ENCODE results near the gene CRYL1. TPM values are rescaled to one million over a fixed set of nuclear protein-coding genes. Genes with fewer than 3 reads are reported as not detected.

Gene CRYL1
- total RNA-seq, 1 experiment from 2014 or later: 3.0 TPM

GRCh38 chr13:20566468-20566897, 40.8 kb upstream of the CRYL1 start:
- peak overlapping the region; percentile 91 for H3K4me3 ChIP-seq (ENCODE audit: low read length)
- DNase-seq: no peak
- H3K36me3 ChIP-seq (ENCODE audit: insufficient read depth, low read length): no peaks in the 10 kb centered on the region; the same call in 1 of the 2 replicates
- peak overlapping the region; percentile 76; the same call in 1 of the 2 replicates for H3K27ac ChIP-seq (ENCODE audit: low read length)
- H3K27me3 ChIP-seq (ENCODE audit: low read length): no peaks in the 10 kb centered on the region
- peaks cover 20% of the 10 kb centered on the region for H3K79me2 ChIP-seq (ENCODE audit: low read length)
- no peaks in the 10 kb centered on the region for H3K9me2 ChIP-seq (replicated peaks; ENCODE audit: insufficient read depth, low read length)
- peak overlapping the region; percentile 86 for H2AFZ ChIP-seq (ENCODE audit: low read length)
- peak overlapping the region; percentile 90 for H3K9ac ChIP-seq (ENCODE audit: low read length)
- H3K4me1 ChIP-seq (ENCODE audit: low read length): peaks cover 13% of the 10 kb centered on the region
- H3K4me2 ChIP-seq (ENCODE audit: low read depth, low read length, poor library complexity, severe bottlenecking): peak overlapping the region; percentile 100
- H3K9me3 ChIP-seq (ENCODE audit: low read length): peaks cover 12% of the 10 kb centered on the region
- no peaks in the 10 kb centered on the region for H4K20me1 ChIP-seq (ENCODE audit: insufficient read depth, low read depth, low read length)

GRCh38 chr13:20565115-20565736, 39.6 kb upstream of the CRYL1 start:
- Histone ChIP-seq H3K9ac (ENCODE audit: low read length) (no peak overlapping the region), H4K20me1 (ENCODE audit: insufficient read depth, low read depth, low read length) (no peaks in the 10 kb centered on the region), H2AFZ (ENCODE audit: low read length) (no peak overlapping the region), H3K36me3 (ENCODE audit: insufficient read depth, low read length) (no peaks in the 10 kb centered on the region; the same call in 1 of the 2 replicates), H3K4me3 (ENCODE audit: low read length) (peak overlapping the region; percentile 91; the same call in 1 of the 2 replicates), H3K4me2 (ENCODE audit: low read depth, low read length, poor library complexity, severe bottlenecking) (no peak overlapping the region), H3K4me1 (ENCODE audit: low read length) (peaks cover 13% of the 10 kb centered on the region), H3K9me2 (replicated peaks; ENCODE audit: insufficient read depth, low read length) (no peaks in the 10 kb centered on the region), H3K27ac (ENCODE audit: low read length) (no peak overlapping the region), H3K79me2 (ENCODE audit: low read length) (peaks cover 17% of the 10 kb centered on the region), H3K27me3 (ENCODE audit: low read length) (no peaks in the 10 kb centered on the region), H3K9me3 (ENCODE audit: low read length) (peaks cover 12% of the 10 kb centered on the region)
- DNase-seq: no peak

GRCh38 chr13:20561741-20562140, 36.1 kb upstream of the CRYL1 start:
- no peak overlapping the region for H3K4me3 ChIP-seq (ENCODE audit: low read length)
- peaks cover 12% of the 10 kb centered on the region for H3K9me3 ChIP-seq (ENCODE audit: low read length)
- H3K27me3 ChIP-seq (ENCODE audit: low read length): no peaks in the 10 kb centered on the region
- no peak for DNase-seq
- H3K36me3 ChIP-seq (ENCODE audit: insufficient read depth, low read length): no peaks in the 10 kb centered on the region; the same call in 1 of the 2 replicates
- peaks cover 3% of the 10 kb centered on the region for H3K4me1 ChIP-seq (ENCODE audit: low read length)
- H2AFZ ChIP-seq (ENCODE audit: low read length): no peak overlapping the region
- H3K4me2 ChIP-seq (ENCODE audit: low read depth, low read length, poor library complexity, severe bottlenecking): no peak overlapping the region
- H3K27ac ChIP-seq (ENCODE audit: low read length): no peak overlapping the region
- no peaks in the 10 kb centered on the region for H3K79me2 ChIP-seq (ENCODE audit: low read length)
- H3K9ac ChIP-seq (ENCODE audit: low read length): no peak overlapping the region
- H3K9me2 ChIP-seq (replicated peaks; ENCODE audit: insufficient read depth, low read length): no peaks in the 10 kb centered on the region
- no peaks in the 10 kb centered on the region for H4K20me1 ChIP-seq (ENCODE audit: insufficient read depth, low read depth, low read length)

GRCh38 chr13:20559659-20560356, 34.2 kb upstream of the CRYL1 start:
- Histone ChIP-seq H3K79me2 (ENCODE audit: low read length) (no peaks in the 10 kb centered on the region), H3K27ac (ENCODE audit: low read length) (no peak overlapping the region), H3K36me3 (ENCODE audit: insufficient read depth, low read length) (no peaks in the 10 kb centered on the region), H3K4me2 (ENCODE audit: low read depth, low read length, poor library complexity, severe bottlenecking) (no peak overlapping the region), H4K20me1 (ENCODE audit: insufficient read depth, low read depth, low read length) (no peaks in the 10 kb centered on the region), H3K4me1 (ENCODE audit: low read length) (no peaks in the 10 kb centered on the region), H3K9ac (ENCODE audit: low read length) (no peak overlapping the region), H3K27me3 (ENCODE audit: low read length) (no peaks in the 10 kb centered on the region), H2AFZ (ENCODE audit: low read length) (no peak overlapping the region), H3K9me2 (replicated peaks; ENCODE audit: insufficient read depth, low read length) (no peaks in the 10 kb centered on the region), H3K4me3 (ENCODE audit: low read length) (no peak overlapping the region), H3K9me3 (ENCODE audit: low read length) (peaks cover 3% of the 10 kb centered on the region)
- no peak for DNase-seq

- H3K9me2 ChIP-seq (replicated peaks; ENCODE audit: insufficient read depth, low read length): no peaks in the 10 kb centered on the region
- H3K4me1 ChIP-seq (ENCODE audit: low read length): no peaks in the 10 kb centered on the region
- no peak overlapping the region for H3K9ac ChIP-seq (ENCODE audit: low read length)
- H3K4me3 ChIP-seq (ENCODE audit: low read length): no peak overlapping the region
- H3K4me2 ChIP-seq (ENCODE audit: low read depth, low read length, poor library complexity, severe bottlenecking): no peak overlapping the region
- H3K36me3 ChIP-seq (ENCODE audit: insufficient read depth, low read length): no peaks in the 10 kb centered on the region
- no peaks in the 10 kb centered on the region for H3K79me2 ChIP-seq (ENCODE audit: low read length)
- no peaks in the 10 kb centered on the region for H4K20me1 ChIP-seq (ENCODE audit: insufficient read depth, low read depth, low read length)
- no peak overlapping the region for H2AFZ ChIP-seq (ENCODE audit: low read length)
- no peak overlapping the region for H3K27ac ChIP-seq (ENCODE audit: low read length)
- H3K9me3 ChIP-seq (ENCODE audit: low read length): no peaks in the 10 kb centered on the region
- no peak for DNase-seq
- no peaks in the 10 kb centered on the region for H3K27me3 ChIP-seq (ENCODE audit: low read length)
Measured at GRCh38 chr13:20558982-20559381, 33.3 kb upstream of the CRYL1 start.

DNA sequence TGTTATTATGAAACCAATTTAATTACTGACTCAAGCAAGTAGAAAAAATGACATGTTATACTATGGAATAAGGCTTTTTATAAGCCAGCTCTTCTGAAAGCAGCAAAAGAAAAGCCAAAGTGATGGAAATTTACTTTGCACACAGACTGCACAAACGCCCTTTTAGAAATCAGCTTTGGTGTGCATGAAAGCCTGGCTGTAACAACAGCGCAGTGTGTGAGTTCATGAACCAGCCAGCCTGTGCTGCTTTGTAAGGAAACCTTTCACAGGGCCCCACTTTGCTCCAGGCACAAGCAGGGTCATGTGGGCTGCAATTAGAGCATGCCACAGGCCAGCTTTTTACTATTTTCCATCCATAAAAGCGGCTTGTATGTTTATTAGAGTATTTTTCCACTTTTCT, 27.7 kb upstream of the CRYL1 start:
- Histone ChIP-seq H3K9ac (ENCODE audit: low read length) (no peak overlapping the region), H3K4me1 (ENCODE audit: low read length) (no peaks in the 10 kb centered on the region), H3K36me3 (ENCODE audit: insufficient read depth, low read length) (no peaks in the 10 kb centered on the region), H3K27ac (ENCODE audit: low read length) (no peak overlapping the region), H3K4me2 (ENCODE audit: low read depth, low read length, poor library complexity, severe bottlenecking) (no peak overlapping the region), H3K9me3 (ENCODE audit: low read length) (no peaks in the 10 kb centered on the region), H3K79me2 (ENCODE audit: low read length) (no peaks in the 10 kb centered on the region), H3K9me2 (replicated peaks; ENCODE audit: insufficient read depth, low read length) (no peaks in the 10 kb centered on the region), H4K20me1 (ENCODE audit: insufficient read depth, low read depth, low read length) (no peaks in the 10 kb centered on the region), H3K4me3 (ENCODE audit: low read length) (no peak overlapping the region), H3K27me3 (ENCODE audit: low read length) (no peaks in the 10 kb centered on the region), H2AFZ (ENCODE audit: low read length) (no peak overlapping the region)
- no peak for DNase-seq

DNA sequence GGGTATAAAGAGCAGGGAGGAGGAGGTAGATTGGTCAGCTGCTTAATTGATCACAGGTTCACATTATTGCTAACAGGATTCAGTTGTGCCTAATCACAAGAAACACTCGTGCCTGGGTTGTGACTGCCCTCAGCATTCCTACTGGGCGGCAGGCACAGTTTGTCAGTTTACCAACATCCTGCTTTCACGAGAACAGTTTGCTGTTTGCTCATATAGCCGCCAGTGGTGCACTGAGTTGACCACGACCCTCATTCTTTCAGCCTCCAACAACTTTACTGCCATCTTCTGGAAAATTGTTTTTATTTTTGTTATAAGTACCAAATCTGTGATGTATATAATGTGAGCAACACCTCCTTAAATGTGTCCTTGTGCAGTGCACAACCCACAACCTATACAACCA, 25.1 kb upstream of the CRYL1 start:
- Histone ChIP-seq H3K9me3 (ENCODE audit: low read length) (no peaks in the 10 kb centered on the region), H2AFZ (ENCODE audit: low read length) (no peak overlapping the region), H3K36me3 (ENCODE audit: insufficient read depth, low read length) (no peaks in the 10 kb centered on the region), H4K20me1 (ENCODE audit: insufficient read depth, low read depth, low read length) (no peaks in the 10 kb centered on the region), H3K4me2 (ENCODE audit: low read depth, low read length, poor library complexity, severe bottlenecking) (no peak overlapping the region), H3K9me2 (replicated peaks; ENCODE audit: insufficient read depth, low read length) (no peaks in the 10 kb centered on the region), H3K27ac (ENCODE audit: low read length) (no peak overlapping the region), H3K79me2 (ENCODE audit: low read length) (no peaks in the 10 kb centered on the region), H3K4me3 (ENCODE audit: low read length) (no peak overlapping the region), H3K9ac (ENCODE audit: low read length) (no peak overlapping the region), H3K4me1 (ENCODE audit: low read length) (peaks cover 21% of the 10 kb centered on the region), H3K27me3 (ENCODE audit: low read length) (no peaks in the 10 kb centered on the region)
- DNase-seq: no peak

DNA sequence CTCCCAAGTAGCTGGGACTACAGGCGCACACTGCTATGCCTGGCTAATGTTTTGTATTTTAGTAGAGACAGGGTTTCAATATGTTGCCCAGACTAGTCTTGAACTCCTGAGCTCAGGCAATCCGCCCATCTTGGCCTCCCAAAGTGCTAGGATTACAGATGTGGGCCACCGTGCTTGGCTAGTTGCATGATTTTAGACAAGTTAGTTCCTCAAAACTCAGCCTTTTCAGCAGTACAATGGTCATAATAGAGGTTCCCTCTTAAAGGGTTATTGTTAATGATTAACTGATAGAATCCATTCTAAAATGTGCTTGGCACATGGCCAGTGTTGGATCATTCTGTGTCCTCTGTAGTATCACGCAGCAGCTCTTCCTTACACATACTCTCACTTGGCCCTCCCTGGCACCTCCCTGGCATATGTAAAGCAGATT, 21.8 kb upstream of the CRYL1 start:
- no peak for DNase-seq
- Histone ChIP-seq H3K27ac (ENCODE audit: low read length) (no peak overlapping the region), H3K9ac (ENCODE audit: low read length) (no peak overlapping the region), H3K79me2 (ENCODE audit: low read length) (no peaks in the 10 kb centered on the region), H4K20me1 (ENCODE audit: insufficient read depth, low read depth, low read length) (no peaks in the 10 kb centered on the region), H2AFZ (ENCODE audit: low read length) (no peak overlapping the region), H3K4me3 (ENCODE audit: low read length) (no peak overlapping the region), H3K4me2 (ENCODE audit: low read depth, low read length, poor library complexity, severe bottlenecking) (no peak overlapping the region), H3K36me3 (ENCODE audit: insufficient read depth, low read length) (no peaks in the 10 kb centered on the region), H3K9me2 (replicated peaks; ENCODE audit: insufficient read depth, low read length) (no peaks in the 10 kb centered on the region), H3K4me1 (ENCODE audit: low read length) (peaks cover 39% of the 10 kb centered on the region), H3K27me3 (ENCODE audit: low read length) (no peaks in the 10 kb centered on the region), H3K9me3 (ENCODE audit: low read length) (no peaks in the 10 kb centered on the region)

Data from Karpas-422 (cell line).